ENCODE data around the gene PRKCA.

DNA sequence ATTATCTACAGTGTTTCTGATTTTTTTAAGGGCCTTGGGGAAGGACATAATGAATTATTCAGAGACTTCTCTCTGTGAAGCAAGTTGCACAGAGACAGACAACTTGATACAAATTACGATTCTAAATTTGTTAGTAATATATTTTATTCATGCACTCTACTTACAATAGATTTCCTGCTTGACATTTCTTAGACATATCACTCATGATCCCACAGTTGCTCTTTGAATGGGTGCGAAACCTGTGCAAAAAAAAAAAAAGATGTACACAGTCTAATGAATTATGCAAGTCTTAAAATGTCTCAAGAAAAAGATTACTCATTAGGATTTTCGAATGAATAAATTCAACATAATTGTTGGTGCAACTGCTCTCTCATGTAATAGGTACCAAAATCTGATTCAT is 254.8 kb downstream of the PRKCA start:
- TF ChIP-seq, protein P1, sequence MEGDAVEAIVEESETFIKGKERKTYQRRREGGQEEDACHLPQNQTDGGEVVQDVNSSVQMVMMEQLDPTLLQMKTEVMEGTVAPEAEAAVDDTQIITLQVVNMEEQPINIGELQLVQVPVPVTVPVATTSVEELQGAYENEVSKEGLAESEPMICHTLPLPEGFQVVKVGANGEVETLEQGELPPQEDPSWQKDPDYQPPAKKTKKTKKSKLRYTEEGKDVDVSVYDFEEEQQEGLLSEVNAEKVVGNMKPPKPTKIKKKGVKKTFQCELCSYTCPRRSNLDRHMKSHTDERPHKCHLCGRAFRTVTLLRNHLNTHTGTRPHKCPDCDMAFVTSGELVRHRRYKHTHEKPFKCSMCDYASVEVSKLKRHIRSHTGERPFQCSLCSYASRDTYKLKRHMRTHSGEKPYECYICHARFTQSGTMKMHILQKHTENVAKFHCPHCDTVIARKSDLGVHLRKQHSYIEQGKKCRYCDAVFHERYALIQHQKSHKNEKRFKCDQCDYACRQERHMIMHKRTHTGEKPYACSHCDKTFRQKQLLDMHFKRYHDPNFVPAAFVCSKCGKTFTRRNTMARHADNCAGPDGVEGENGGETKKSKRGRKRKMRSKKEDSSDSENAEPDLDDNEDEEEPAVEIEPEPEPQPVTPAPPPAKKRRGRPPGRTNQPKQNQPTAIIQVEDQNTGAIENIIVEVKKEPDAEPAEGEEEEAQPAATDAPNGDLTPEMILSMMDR (IDR thresholded peaks at IDR 0.05): no peak
- TF ChIP-seq POLR2A (IDR thresholded peaks at IDR 0.05) (no peak), EP300 (IDR thresholded peaks at IDR 0.05) (no peak)

Measured in ovary (tissue), 3 donors.